GM03348 (cell line): ENCODE data around the gene FAM78A.
A peak's percentile ranks its signal among the peaks of the same experiment; 100 is the strongest.
"Not testable (repeated sequence)": the region's sequence is repeated elsewhere in the genome, so short reads cannot be mapped to it uniquely, and the experiment has no call there.

Experiments used
- DNase-seq: peaks from one replicate; pipeline ENCODE4 v3.0.0; 2012; ENCODE audit warnings: low spot score

FAM78A gene

DNA sequence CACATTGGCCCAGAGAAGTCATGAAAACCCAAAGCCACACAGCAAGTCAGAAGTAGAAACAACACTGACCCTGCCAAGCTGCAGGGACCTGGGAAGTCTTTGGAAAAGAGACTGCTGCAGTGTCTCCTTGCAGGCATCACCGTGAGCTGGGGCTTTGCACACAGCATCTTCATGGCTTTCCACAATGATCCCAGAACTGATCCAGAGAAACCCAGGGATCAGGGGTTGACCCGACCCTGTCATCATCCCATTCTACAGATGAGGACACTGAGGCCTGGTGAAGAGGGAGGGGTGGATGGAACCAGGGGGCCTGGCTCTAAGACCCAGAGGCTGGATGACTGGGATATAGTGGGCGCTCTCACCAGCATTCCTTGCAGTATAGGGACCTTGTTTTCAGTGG is 4.3 kb upstream of the FAM78A start:
- no peak for DNase-seq

DNA sequence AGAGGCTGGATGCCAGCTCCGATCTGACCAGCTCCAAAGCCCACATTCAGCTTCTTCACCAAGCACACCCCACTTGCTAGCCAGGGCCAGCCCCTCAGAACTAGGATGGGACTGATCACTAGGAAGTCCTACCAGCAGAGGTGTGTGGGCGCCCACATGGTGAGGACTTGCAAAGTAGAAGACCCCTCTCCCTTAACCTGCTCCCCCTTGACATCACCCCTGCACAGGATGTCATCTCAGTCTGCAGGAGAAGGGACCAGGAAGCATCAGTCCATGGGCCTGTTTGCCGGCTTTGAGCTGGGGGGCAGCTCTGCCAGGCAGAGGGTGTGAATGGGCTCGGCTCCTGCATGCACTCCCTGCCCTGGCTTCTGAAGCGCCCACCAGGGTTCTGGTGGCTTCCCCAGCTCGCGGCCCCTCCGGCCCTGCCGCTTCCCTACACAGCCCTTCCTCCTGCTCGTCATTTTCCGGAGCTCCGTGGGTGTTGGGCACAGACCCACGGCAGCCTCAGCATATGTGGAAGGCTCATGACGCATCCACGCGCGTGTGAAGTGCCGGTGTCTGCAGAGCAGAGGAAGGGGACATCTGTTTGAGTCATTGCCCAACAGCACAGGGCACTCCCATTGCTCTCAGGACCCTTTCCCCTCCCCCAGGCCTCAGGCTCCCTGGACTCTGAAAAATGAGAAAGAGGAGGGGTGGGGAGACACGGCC is 3.7 kb upstream of the FAM78A start:
- no peak for DNase-seq

DNA sequence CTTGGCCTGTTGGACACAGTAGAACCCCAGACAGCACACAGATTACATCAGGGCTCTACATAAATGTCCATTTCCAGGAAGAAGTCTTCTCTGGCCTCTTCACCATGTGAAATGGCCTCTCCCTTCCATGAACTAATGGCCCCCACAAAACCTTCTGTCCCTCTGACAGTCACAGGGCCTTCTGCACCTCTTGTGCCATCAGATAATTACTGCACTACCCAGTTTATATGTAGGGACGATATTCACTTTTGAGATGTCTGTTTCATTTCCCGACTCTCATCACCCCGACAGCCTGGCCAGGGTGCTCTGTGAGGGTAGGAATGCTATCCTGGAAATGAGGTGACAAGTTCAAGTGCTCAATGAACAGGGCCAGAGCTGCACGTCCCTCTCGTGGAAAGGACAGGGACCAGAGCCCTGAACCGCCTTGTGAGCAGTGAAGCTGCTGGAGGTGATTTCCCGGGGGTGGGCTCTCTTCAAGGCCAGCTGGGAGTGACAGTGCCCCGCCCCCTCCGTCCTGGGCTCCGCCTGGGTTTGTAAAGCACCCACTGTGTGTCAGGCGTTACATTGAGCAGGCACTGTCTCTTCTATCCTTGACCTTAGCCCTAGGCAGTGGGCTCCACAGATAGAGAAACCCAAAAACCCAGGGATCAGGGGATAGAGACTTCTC is 3.0 kb upstream of the FAM78A start:
- DNase-seq, result no peak

DNA sequence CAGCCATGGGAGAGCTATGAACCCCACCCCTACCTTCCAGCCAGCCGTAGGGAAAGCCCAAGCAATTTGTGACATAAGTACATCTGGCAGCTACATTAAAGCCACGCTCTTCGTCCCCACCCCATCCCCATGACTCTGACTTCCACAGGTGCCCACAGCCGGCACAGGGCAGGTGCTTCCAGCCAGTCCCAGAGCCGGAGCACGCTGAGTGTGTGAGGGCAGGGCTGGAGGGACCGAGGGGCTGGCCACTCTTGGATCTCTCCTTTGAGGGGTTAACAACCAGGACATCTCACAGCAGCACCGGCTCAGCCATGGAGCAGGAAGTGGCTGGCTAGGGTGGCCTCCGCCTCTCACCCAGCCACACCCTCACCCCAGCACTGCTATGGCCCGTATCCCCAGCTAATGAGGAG is 2.4 kb upstream of the FAM78A start:
- DNase-seq, result no peak

DNA sequence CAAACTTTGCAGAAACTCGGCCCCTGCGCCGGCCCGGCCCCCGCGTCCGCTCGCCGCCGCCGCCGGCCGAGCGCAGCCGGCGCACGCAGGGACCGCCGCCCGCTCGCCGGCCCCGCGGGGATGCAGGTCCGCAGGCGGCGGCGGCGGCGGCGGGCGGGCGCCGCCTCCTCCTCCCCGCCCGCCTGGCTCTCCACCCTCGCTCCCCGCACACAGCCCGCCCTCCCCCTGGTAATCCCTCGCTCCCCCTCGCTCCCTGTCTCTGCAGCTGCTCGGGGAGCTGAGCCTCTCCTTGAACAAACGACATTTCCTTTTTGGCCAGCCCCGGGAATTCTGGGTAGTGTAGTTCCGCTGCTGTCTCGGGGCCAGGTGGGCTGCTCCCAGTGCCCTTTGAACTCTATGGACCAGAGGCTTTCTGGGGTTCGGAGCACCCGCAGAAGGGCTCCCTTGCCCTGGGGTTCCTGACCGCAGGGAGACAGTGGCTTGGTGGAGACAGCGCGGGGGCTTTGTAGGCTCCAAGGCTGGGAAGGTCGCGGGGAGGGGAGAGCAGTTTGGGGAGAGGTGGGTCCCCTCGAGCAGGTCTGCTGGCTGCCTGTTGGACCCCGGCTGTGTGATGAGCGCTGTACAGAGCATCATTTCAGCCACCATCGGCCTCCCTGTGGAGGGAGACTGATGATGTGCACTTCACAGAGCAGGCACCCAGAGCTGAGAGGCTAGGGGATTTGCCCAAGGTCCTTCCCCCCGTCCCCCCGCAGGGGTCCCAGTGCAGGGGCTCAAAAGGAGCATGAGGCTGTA is 1.8 kb upstream of the FAM78A start:
- peak; percentile 96 for DNase-seq

DNA sequence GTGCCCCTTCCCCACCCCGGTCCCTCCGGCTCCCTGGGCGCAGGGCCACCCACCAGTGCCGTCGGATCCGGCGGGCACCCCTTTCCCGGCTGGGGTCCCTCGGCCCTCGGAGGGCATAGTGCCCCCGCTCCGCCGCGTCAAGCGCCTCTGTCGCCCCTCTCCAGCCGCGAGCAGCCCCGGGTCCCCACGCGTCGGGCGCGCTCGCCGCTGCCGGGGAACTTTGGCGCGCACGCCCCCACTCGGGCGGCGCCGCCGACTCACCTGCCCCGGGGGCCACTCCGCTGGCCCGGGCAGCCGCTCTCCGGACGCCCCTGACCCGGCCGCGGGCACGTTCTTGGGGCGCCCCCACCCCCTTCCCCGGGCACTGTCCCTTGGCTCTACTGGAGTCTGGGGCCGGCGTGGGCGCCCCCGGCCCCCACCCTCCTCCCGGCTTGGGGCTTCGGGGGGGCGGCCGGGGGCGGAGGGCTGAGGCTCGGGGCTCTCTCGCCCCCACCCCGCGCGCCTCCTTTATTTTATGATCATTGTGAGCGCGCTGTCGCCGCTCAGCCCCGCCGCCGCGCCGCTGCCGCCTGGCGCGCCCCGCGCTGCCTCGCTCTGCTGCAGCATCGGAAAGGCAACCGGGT is 1.1 kb upstream of the FAM78A start:
- DNase-seq, result peak; percentile 34

DNA sequence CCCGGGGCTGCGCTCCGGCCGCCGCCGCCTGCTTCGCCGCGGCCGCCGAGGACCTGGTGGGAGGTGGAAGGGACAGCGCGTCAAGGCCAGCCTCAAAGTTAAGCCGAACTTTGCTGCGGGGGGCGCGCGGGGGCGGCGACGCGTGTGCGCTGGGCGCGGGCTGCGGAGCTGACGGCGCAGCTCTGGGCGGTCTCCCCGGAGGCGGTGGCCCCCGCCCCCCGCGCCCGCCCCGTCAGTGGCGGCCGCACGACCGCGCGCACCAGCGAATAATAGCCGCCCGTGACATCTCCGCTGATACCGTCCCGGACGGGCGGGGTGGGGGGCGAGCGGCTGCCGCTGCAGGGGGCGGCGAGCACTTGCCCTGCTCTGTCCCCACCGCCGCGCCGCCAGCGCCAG is 579 bp upstream of the FAM78A start:
- DNase-seq, result peak; percentile 32

DNA sequence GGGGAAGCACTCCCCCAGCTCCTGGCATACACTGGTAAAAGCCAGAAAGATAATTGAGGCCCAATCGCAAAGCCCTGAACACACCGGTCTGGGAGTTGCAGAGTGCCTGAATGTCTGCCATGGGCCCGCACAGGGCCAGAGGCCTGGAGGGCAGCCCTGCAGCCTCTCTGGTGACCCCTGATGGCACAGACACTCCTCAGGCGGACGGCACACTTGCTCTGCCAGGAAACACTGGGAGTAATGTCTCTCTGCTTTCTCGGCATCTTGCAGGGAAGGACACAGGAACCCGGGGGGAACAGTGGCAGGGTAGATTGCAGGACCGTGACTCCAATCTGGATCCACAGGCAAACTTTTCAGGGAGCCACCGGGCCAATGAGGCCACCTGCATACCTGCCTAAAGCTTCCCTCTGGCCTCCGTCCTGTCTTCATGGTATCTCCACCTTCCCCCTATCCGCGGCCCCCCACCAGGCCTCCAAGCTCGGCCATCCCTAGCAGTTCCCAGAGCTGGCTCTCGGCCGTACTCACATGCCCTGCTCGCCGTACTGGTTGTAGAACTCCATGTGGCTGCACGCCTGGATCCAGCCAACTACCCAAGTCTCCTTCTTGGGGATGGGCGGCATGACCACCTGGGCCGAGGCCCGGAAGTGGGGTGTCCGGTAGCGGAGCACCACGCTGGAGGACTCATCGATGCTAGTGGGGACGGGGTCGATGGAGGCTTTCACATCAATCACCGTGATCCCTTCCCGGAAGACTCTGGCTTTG is 797 bp downstream of the FAM78A start:
- DNase-seq, result no peak

DNA sequence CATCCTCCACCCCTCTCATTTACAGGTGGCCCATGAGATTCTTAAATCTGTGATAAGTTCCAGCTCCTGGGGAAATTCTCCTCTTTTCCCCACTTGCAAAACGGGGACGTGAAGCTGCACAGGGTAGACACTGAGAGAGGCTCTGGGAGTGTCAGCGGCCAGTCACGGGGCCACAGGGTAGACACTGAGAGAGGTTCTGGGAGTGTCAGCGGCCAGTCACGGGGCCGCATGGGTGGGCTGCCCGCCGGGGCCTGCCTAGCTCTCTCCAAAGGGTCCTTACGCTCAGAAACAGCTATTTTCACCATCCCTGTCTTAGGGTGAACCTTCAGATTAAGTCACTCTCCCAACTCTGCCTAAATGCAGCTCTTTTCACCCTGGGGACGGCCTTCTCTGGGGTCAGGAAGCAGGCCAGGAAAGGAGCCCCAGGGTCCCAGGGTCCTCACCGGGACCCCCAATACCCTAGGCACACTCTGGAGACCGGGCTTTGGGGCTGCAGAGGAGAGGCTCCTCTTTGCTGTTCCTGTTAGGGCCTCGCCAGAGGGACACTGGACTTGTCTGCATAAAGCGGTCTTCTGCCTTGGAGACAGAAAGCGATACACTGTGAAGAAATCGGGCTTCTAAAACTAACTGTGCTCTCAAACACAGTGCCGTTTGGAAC is 1.5 kb downstream of the FAM78A start:
- no peak for DNase-seq

DNA sequence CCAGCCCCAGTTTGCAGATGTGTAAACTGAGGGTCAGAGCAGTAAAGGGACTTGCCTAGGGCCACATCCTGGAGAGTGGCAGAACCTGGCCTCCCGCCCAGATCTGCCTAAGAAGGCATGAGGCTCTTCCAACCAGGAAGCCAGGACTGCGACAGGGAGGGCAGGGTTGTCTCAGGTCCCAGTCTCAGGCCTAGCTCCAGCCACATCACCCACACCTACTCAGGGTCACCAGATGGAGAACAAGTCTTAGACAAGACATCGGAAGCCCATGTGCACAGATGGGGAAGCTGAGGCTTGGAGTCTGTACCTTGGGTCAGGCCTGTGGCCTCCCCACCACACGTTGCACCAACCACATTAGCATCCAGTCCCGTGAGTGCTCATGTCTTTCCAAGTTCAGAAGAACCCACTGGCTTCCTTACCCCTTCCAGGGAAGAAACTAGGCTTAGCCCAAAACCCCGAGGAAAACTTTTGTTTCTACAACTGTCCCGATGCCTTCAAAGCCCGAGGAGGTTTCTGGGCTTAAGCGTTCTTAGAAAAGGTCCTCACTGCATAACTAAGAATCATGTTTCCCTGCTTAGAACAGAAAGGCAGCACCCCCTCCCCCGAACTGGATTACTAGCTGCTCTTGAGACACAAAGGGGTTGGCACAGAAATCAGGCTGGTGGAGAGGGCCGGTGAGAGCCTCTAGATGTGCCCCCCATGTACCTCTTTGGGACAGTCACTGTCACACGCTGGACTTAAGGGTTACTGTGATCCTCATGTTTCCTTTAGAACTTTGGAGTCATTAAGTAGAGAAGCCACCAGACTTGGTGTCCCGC is 2.2 kb downstream of the FAM78A start:
- DNase-seq, result no peak

DNA sequence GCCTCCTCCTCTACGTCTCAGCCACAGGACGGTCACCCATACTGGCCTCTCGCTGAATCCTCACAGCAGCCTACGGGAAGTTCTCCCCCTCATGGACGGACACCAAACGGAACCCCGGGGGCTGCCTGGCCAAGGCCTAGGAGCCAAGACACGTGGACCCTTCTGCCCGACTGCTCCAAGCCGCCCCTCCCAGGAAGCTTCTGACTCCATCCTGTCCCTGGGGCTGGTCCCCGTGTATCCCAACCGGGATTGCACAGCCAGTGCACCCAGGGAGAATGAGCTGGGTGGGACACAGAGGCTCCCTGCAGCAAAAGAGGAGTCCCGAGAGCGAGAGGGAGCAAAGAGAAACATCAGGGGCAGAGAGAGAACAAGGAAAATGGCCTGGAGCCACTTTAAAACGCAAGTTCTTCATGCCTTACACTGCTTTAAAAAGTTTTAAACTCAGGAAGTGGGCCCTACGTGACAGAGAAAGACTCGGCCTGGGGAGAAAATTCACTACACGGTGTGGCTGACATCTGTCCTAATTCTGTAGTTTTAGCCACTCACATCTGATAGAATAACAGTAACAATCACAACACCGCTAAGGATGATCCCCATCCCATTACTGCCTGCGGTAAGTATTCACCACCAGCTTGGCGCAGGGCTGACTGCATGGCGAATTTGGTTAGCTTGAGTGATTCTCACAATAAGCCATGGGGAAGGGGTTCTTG is 3.0 kb downstream of the FAM78A start:
- no peak for DNase-seq

DNA sequence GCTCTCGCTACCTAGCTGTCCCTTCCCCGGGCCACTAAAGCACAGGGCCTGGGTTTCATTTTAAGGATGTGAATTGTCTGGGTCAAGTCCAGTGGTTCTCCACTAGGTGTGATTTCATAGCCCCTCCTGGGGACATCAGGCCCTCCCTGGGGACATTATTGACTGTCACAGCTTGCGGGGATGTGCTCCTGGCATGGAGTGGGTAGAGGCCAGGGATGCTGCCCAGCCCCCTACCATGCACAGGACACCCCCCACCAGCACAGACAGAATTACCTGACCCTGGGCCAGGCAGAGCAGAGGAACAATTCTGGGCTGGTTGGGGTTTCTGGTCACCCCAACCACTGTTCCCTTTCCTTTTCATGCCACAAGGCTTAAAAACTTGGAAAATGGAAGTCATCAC is 4.1 kb downstream of the FAM78A start:
- no peak for DNase-seq

DNA sequence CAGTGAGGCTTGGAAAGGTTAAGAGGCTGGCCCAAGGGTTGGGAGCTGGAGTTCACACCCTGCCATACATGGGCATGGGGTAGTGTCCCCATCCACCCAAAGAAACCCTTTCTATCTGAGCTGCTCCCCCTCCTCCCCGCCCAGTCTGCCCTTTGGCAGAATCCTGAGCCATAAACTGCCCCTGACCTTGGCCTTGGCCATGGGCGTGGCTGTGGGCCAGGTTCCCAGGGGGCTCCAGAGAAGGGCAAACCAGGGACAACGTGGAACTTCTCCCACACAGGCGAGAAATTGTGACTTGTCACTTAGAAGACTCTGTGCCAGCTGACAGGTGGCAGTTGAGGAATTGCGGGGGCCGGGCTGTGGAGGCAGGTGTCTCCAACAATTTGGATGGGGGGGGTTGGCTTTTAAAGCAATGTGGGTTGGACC is 4.8 kb downstream of the FAM78A start:
- no peak for DNase-seq

DNA sequence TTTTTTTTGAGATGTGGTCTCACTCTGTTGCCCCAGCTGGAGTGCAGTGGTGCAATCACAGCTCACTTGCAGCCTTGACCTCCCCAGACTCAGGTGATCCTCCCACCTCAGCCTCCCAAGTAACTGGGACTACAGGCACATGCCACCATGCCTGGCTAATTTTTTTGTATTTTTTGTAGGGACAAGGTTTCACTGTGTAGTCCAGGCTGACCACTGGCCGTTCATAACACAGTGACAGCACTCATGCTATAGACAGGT is 5.4 kb downstream of the FAM78A start:
- not testable (repeated sequence) for DNase-seq

DNA sequence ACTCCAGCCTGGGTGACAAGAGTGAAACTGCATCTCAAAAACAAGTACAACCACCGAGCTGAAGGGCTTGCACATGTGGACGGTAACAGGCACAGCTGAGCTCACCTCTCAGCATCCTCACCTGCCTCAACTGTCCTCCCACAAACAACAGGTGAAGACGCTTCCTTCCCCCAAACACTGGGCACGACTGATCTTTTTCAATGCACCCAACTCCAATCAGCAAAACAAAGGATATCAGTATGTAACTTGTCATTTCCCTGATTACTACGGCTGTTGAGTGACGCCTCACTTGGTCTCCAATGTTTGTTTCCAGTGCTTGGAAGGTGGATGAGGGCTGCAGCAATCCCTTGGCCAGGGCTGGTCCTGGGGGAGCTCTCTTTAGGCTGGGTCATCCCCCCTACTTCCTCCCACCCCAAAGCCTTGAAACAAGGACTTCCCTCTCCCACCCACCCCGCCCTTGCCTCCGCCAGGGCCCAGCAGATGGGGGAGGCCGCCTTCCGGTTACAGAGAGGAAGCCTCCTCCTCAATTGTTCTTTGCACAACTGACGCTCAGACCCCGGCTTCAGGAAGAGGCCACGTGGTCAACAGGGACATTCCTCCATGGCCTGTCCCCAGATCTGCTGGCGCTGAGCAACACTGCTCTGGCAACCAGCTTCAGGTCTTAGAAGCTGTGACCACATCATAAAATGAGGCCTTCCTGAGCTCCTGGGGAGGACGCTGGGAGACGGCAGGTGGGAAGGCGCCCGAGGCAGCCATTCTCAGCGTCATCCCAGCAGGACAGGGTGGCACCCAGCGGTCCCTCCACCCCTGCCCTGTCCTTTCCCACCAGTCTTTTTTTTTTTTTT is 5.9 kb downstream of the FAM78A start:
- no peak for DNase-seq

DNA sequence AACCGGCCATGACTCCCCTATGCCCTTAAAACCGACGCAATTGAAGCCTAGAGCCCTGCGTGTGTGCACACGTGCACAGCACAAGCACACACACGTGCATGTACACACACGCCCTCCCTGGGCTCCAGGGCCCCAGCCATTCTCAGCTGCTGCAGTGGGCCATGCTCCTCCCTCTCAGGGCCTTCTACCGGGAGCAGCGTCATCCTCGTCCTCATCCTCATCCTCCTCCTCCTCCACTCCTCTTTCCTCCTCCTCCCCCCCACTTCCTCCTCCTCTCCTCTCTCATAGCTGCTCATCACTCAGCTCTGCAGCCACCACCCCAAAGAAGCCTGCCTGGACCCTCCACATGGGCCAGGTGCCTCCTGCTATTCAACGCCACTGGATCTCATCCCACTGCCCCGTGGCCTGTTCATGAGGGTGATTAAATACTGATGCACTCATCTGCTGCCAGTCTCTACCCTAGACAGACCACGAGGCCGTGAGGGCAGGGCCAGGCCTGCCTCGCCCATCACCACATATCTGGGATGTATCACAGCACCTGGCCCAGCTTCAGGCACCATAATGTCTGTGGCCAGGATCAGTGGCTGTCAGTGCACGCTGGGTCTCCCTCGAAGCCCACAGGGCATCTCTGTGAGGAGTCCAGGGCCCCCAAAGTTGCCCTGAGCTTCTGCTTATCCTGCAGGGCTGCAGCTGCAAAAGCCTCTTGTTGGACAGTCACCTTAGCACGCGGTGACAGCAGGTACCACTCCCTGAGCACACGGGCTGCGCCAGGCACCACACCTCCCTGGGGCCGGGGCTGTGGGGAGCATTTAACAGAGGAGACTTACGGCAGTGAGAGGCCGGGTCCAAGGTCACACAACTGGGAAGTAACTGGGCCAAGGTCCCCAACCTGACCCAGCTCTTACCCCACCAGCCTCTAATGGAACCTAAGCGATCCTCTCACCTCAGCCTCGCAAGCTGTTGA is 9.8 kb downstream of the FAM78A start:
- no peak for DNase-seq

DNA sequence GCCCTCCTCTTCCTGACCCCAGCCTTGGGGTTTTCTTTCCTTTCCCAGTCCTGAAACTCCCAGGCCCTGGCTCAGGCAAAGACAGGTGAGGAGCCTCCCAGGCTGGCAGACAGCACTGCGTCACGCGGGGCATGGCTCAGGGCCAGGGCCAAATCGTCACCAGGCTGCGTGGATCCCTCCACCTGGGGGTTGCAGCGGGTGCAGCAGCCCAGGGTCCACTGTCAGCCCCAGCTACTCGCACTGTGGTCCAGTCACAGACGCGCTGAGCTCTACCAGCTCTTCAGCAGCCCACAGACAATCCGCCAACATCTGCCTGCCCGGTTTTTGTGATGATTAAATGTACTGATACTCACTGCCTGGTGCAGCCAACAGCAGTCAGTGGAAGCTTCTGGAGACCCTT is 12.1 kb downstream of the FAM78A start:
- no peak for DNase-seq

DNA sequence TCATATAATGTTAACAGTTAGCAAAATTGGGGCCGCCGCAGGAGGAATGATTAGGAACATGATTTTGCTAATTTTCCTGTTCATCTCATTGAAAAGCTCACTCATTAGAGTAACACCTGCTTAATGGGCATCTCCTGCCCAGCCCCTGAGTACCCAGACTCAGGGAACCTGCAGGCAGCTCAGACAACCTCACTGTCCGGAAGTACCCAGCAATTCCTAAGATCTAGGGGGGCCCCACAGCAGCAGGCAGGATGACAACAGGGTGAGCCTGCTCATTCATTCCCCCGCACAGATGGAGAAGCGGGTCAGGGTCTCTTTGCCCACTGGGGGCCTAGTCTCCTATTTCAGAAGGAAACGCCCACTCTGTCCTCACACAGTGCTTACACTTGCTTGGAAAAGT is 12.6 kb downstream of the FAM78A start:
- no peak for DNase-seq
